Measurements from ENCODE around the gene CHTF18.

Gene CHTF18

GRCh38 chr16:820748-821147 lies 32.3 kb downstream of the CHTF18 start:
- no peak for TF ChIP-seq CTCF (IDR thresholded peaks at IDR 0.05; ENCODE audit: low read depth, low read length)
- no peak overlapping the region for H3K4me3 ChIP-seq (ENCODE audit: low read depth, low read length)

- no peak for TF ChIP-seq CTCF (IDR thresholded peaks at IDR 0.05; ENCODE audit: low read depth, low read length)
- no peak overlapping the region for H3K4me3 ChIP-seq (ENCODE audit: low read depth, low read length)
Observed at GRCh38 chr16:821751-822150, 33.3 kb downstream of the CHTF18 start.

- no peak for TF ChIP-seq CTCF (IDR thresholded peaks at IDR 0.05; ENCODE audit: low read depth, low read length)
- no peak overlapping the region for H3K4me3 ChIP-seq (ENCODE audit: low read depth, low read length)
Observed at GRCh38 chr16:822174-822908, 33.9 kb downstream of the CHTF18 start.

GRCh38 chr16:822909-823297 lies 34.5 kb downstream of the CHTF18 start:
- H3K4me3 ChIP-seq (ENCODE audit: low read depth, low read length), result no peak overlapping the region
- TF ChIP-seq CTCF (IDR thresholded peaks at IDR 0.05; ENCODE audit: low read depth, low read length), result no peak

- no peak overlapping the region for H3K4me3 ChIP-seq (ENCODE audit: low read depth, low read length)
- TF ChIP-seq CTCF (IDR thresholded peaks at IDR 0.05; ENCODE audit: low read depth, low read length), result no peak
Observed at GRCh38 chr16:824194-824593, 35.8 kb downstream of the CHTF18 start.

GRCh38 chr16:824601-825000 lies 36.2 kb downstream of the CHTF18 start:
- TF ChIP-seq CTCF (IDR thresholded peaks at IDR 0.05; ENCODE audit: low read depth, low read length), result no peak
- no peak overlapping the region for H3K4me3 ChIP-seq (ENCODE audit: low read depth, low read length)

- H3K4me3 ChIP-seq (ENCODE audit: low read depth, low read length), result no peak overlapping the region
- TF ChIP-seq CTCF (IDR thresholded peaks at IDR 0.05; ENCODE audit: low read depth, low read length), result no peak
Observed at GRCh38 chr16:825341-826061, 37.1 kb downstream of the CHTF18 start.

All from WI38 (cell line).